DMS 273 treated with DMSO at 0.1 percent for 48 hours (cell line): Measurements from ENCODE around the gene SGMS1.
"Not testable (repeated sequence)": the region's sequence is repeated elsewhere in the genome, so short reads cannot be mapped to it uniquely, and the experiment has no call there.

ENCODE experiments used
- DNase-seq: peaks from one replicate; lab custom pipeline; 2025; lab: John Stamatoyannopoulos, UW

The SGMS1 gene

DNA sequence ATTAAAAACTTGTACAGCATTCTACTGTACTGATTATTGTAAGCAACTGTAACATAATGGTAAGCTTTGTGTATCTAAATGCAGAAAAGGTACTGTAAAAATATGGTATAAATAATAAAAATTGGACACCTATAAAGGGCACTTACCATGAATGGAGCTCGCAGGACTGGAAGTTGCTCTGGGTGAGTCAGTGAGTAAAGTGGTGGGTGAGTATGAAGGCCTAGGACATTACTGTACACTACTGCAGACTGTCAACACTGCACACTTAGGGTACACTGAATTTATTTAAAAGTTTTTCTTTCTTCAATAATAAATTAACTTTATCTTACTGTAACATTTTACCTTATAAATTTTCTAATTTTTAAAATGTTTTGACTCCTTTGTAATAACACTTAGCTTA, 253.8 kb downstream of the SGMS1 start:
- DNase-seq = no peak

DNA sequence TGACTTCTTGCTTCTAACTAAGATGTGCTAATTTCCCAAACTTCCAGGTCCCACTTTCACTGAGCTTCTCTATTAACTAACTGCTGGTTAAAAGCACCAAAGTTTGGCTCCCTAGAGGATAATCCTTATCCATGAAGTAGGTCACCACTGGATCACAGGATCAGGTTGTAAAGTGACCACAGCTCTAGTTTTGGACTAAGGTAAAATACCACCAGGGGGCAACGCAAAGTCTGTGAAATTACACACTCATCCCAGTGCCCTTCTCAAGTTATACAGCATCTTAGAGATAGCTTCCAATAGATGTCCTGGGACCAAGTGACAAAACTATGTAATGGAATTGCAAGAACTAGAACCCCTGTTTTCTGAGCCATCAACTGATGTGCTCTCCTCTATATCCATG, 256.0 kb downstream of the SGMS1 start:
- DNase-seq = no peak

DNA sequence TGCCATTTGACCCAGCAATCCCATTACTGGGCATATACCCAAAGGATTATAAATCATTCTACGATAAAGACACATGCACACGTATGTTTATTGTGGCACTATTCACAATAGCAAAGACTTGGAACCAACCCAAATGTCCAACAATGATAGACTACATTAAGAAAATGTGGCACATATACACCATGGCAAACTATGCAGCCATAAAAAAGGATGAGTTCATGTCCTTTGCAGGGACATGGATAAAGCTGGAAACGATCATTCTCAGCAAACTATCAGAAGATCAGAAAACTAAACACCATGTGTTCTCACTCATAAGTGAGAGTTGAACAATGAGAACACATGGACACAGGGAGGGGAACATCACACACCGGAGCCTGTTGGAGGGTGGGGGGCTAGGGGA, 257.3 kb downstream of the SGMS1 start:
- not testable (repeated sequence) for DNase-seq

DNA sequence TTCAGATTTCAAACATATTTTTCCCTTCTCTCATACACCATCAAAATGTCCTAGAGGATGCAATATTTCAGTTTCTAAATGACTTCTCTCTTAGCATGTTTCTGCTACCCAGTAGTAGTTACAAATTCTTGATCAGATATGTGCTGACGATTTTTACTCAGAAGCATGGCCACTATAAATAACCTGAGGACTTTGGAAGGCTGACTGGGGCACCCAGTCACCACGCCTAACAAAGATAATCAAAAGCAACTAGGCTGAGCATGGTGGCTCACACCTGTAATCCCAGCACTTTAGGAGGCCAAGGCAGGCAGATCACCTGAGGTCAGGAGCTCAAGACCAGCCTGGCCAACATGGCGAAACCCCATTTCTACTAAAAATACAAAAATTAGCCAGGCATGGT, 259.0 kb downstream of the SGMS1 start:
- DNase-seq = not testable (repeated sequence)

DNA sequence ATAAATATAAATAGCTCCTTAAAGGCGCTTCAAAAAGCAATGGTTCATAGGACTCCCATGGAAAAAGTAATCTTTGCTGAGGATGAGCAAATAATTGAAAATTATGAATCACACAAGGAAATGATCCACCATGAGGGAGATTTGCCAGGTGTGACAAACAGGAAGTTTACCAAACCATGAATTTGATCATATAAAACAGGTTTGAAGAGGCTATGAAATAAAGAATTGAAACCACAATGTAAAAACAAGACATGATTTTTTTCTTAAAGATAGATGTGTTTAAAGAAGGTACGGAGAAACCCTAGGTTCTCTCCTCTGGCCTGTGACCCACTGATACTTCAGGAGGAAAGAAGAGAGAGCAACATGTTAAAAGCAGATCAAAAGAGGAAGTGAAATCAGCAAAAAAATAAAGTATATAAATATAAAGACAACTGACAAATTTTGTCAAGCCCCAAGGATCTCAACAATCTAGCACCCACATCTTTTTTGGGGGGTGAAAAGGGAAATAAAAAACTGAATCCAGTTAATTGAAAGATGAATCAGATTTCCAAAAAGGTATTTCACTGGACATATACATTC, 261.1 kb downstream of the SGMS1 start:
- no peak for DNase-seq

DNA sequence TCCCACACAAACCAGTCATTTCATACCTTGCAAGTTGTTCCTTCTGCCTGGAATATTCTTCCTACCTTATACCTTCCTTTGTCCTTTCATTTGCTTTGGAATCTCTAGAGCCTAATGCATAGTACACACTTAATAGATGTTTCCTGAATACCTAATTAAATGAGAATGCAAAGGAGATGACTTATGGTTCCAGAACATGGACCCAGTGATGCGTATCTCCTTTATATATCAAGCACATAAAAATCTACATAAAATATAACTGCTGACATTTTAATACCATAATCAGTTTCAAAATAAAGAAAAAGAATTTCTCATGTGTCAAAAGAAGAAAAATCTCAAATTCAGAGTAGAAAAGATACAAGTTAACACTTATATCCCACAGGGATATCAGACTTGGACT, 261.8 kb downstream of the SGMS1 start:
- no peak for DNase-seq

DNA sequence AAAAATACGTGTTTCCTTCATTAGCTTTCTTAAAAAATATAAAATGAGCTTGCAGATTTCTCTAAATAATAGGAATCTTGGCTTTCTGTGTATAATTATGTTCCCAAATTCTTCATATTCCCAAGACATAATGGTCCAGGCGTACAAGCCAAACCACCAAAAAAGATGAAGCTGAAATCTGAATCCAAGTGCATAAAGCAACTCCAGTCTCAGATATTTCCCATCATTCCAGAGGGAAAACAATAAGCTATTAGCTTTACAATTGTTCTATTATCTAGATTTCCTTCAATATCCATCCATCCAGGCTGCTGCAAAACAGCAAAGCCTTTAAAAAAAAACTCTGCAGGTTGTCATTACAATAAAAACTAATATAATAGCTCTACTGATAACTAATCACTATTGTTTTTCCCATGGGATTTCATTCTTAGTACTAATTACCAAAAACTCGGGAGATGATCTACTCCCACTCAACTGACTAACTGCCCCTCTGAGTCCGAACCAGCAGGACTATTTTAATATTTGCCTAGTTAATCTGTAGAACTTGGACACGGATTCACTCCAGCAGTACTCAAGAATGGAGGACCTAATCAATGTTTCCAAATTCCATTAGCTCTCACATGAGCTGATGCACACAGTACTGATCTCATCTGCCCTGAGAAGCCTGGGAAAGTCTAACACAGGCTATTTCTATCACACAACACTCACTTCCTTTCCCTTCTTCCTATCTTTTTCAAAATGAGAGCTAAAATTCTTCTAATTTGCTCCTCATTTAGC, 263.5 kb downstream of the SGMS1 start:
- no peak for DNase-seq

DNA sequence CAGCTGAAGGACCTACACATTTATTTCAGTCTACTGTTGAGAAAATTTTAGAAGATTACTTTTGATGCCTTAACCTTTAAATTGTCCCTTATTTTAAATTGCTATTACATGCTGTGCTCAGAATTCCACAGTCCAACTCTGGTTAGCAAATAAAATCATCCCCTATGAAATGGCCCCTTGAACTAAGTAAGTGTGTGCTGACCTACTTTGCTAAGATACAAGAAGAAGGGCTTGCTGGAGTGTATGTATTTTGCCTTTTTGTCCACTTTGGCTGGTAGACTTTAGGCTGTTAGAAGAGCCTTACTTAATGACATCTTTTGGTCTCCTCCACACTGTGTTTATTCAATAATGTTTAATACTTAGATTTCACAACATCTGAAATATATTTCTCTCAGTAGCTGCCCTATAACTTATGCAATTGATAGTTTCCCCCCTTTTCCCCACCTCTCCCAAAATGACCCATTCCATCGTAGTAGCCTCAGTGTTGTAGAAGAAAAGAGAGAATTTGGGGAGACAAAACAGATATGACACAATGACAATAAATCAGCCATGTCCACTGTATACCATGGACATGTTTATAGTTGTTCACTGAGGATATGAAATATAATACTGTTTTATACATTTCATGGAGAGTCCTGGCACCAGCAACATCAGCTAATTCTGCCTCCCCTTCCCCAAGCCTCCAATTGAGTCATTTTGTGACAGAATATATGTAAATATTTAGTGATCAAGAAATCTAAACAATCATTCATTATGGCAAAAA, 264.6 kb downstream of the SGMS1 start:
- no peak for DNase-seq

DNA sequence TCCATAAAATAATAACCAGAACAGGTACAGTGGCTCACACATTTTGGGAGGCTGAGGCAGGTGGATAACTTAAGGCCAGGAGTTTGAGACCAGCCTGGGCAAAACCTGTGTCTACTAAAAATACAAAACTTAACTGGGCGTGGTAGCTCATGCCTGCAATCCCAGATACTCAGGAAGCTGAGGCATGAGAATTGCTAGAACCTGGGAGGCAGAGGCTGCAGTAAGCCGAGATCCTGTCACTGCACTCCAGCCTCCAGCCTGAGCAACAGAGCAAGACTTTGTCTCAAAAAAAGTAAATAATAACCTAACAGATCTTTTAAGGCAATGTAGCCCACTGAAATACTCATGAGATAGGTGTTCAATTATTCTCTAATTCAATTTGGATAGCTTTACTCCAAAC, 265.3 kb downstream of the SGMS1 start:
- DNase-seq = no peak

DNA sequence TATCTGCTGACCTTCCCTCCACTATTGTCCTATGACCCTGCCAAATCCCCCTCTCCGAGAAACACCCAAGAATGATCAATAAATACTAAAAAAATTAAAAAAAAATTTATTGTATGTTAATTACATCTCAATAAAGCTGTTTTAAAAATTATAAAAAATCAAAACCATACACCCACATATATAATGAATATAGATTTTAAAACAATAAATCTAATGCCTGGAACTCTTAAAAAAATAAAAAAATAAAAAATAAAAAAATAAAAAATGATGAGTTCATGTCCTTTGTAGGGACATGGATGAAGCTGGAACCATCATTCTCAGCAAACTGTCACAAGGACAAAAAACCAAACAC, 267.3 kb downstream of the SGMS1 start:
- DNase-seq = not testable (repeated sequence)

DNA sequence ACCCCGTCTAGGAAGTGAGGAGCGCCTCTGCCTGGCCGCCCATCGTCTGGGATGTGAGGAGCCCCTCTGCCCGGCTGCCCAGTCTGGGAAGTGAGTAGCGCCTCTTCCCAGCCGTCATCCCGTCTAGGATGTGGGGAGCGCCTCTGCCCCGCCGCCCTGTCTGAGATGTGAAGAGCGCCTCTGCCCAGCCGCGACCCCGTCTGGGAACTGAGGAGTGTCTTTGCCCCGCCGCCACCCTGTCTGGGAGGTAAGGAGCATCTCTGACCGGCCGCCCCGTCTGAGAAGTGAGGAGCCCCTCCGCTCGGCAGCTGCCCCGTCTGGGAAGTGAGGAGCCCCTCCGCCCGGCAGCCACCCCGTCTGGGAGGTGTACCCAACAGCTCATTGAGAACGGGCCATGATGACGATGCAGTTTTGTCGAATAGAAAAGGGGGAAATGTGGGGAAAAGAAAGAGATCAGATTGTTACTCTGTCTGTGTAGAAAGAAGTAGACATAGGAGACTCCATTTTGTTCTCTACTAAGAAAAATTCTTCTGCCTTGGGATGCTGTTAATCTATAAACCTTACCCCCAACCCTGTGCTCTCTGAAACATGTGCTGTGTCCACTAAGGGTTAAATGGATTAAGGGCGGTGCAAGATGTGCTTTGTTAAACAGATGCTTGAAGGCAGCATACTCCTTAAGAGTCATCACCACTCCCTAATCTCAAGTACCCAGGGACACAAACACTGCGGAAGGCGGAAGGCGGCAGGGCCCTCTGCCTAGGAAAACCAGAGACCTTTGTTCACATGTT, 267.9 kb downstream of the SGMS1 start:
- not testable (repeated sequence) for DNase-seq

DNA sequence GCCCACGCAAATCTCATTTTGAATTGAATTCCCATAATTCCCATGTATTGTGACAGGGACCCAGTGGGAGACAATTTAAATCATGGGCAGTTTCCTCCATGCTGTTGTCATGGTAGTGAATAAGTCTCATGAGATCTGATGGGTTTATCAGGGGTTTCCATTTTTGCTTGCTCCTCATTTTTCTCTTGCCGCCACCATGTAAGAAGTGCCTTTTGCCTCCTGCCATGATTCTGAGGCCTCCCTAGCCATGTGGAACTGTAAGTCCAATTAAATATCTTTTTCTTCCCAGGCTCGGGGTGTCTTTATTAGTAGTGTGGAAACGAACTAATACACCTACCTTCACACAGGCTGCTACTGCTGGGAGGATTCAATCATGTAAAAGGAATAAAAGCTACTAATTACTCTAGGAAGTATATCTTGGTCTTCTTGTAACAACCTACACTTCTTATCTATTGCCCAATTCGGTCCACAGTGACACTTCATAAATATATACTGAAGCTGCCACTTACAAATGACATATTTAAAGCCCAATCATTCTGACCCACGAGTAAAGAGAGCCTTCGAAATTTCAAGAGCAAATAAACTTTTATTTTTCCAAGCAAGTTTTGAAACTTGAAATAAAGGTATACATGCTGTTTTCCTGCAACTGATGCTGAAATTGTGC, 272.1 kb downstream of the SGMS1 start:
- no peak for DNase-seq

DNA sequence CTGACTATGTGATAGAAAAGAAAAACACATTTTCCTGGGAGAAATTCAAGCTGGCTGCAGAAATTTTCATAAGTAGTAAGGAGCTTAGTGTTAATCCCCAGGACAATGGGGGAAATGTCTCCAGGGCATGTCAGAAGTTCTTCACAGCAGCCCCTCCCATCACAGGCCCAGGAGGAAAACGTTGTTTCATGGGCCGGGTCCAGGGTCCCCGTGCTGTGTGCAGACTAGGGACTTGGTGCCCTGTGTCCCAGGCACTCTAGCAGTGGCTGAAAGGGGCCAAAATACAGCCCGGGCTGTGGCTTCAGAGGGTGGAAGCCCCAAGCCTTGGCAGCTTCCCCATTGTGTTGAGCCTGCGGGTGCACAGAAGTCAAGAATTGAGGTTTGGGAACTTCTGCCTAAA, 273.4 kb downstream of the SGMS1 start:
- DNase-seq = no peak

DNA sequence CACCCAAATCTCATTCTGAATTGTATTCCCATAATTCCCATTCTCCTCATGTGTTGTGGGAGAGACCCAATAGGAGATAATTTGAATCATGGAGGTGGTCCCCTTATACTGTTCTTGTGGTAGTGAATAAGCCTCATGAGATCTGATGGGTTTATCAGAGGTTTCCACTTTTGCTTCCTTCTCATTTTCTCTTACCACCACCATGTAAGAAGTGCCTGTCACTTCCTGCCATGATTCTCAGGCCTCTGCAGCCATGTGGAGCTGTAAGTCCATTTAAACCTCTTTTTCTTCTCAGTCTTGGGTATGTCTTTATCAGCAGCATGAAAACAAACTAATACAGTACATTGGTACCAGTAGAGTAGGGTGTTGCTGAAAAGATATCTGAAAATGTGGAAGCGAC, 274.2 kb downstream of the SGMS1 start:
- no peak for DNase-seq

DNA sequence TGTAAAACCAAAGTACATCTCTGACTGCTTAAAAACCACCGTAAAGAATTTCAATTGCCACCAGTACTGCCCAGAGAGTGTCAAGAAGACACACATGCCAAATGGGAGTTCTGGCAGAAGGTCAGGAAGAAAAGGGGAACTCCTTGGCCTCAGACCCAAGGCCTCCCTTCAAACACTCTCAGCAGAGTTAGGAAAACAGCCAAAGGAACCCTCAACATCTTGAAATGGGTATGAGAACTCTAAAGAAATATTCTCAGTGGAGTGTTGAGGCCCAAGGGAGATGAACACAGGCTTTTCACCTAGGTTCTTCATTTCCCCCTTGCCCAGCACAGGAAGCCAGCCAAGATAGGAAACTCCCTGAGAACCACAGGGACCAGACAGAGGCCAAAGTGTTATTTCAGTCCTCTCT, 276.4 kb downstream of the SGMS1 start:
- no peak for DNase-seq

DNA sequence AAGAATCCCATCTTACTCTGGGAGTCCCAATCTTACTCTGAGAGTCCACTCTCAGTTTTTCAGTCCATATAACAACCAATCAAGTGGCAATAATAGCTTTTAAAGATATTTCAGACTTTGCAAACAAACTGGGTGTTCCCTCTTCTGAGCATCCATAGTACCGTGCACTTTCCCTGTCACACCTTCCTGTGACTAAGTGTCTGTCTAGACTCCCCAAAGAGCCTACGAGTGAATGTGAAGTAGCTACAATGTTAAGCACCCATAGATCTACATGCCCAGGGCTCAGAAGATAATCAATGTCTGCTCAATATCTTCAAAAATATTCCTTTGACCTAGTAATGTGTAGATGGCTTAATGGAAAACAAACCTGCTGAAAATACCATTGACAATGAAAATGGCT, 276.8 kb downstream of the SGMS1 start:
- DNase-seq = no peak

DNA sequence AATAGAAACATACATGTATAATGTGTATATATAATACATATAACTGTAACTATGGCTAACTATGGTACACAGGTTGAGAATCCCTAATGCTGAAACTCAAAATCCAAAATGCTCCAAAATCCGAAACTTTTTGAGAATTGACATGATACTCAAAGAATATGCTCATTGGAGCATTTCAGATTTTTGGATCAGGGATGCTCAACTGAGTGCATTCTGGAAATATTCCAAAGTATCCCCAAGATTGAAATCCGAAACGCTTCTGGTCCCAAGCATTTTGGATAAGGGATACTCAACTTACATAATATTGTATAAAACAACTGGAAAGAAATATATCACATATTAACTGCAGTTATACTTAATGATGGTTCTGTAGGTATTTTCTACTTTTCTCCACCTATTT, 278.2 kb downstream of the SGMS1 start:
- no peak for DNase-seq

DNA sequence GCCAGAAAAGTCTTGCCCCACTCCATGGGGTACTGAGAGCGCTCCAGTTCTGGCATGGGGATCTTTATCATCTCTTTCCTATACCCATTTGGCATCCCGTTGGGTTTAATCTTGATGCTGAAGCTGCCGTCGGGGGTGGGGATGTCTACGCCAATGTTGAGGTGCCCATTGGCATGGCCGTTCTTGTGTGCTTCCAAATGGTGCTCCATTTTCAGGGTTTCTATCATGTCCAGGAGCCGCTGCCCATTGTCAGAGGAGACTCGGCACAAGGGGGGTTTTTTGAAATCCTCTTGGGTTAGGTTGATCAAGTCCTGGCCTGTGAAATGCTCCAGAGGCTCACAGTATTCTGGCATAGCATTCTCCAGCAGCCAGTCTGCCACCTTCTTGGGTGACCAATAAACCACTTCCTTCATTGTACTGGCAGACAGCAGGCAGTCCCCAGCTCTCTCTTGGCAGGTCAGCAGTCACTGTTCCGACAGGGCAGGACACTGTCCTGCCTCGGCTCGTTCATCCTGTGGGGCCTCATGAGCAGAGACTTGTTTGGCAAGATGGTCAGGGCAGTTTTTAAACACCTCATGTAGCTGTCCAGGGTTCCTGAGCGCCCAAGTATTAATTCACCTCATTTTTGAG, 279.9 kb downstream of the SGMS1 start:
- DNase-seq = no peak

DNA sequence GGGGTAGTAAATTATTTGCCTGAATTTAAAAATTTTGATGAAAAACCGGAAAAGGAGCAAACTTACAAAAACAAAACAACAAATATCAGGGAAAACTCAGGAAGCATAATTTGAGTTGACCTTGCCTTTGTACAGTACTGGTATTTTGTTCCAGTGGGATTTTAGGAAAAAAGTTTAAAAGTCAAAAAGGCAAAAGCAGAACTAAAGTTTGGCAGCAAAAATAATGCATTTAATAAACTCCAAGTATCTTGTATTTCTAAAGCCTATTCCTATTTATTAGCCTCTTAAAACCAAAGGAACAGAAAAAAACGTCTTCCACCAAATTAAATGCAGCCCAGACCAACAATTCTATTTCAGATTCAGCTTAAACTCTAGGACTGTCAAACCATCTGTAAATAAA, 281.8 kb downstream of the SGMS1 start:
- no peak for DNase-seq

DNA sequence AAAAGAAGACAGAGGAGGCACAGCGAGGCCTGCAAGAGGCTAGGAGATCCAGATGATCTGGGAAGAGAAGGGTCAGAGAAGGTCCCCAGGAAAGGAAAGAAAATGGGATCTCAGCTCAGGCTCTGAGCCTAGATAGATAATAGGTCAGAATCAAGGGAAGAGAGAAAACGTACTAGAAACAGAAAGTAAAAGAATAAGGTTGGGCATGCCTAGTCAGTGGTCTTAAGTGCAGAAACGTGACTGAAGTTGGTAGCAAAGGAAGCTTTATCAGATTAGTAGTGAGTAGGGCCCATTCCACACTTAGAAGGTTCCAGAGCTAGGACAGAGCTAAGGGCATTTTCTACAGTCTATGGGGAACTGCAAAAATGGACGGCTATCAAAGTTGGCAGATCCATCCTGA, 287.6 kb downstream of the SGMS1 start:
- no peak for DNase-seq

DNA sequence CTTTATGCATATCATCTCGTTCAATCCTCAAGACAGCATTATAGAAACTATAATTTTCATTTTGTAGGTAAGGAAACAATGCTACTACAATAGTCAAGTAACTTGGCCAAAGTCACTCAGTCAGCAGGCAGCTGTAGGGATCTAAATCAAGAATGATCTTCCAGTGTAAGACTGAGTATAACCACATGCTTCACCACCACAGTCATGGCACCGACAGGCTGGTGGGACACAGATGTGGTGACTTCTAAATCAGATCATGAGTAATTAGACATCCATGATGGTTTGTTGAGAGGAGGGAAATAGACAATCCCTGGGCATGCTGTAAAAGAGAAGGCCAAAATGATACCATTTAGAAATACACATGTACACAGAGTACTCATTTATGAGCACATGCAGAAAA, 288.4 kb downstream of the SGMS1 start:
- DNase-seq = no peak

DNA sequence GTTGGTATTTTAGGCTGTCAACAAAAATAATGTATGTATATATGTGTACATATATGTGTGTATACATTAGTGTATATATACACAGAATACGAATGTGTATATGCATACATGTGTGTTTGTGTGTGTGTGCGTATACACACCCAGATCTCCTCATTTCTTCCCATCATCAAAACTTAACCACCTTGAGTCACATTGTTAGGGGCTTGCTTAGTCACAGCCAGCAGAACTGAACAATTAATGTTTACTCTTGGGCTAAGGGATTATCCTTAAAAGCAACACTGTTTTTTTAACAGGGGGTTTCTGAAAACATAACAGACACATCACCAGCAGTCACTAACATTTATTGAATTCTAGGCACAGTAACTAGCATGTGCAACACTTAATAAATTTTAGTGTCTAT, 289.5 kb downstream of the SGMS1 start:
- DNase-seq = no peak
